ENCODE data around the gene ENO1. TPM values are rescaled to one million over a fixed set of nuclear protein-coding genes. Genes with fewer than 3 reads are reported as not detected.
"Not testable (repeated sequence)": the region's sequence is repeated elsewhere in the genome, so short reads cannot be mapped to it uniquely, and the experiment has no call there.

Gene ENO1
- total RNA-seq, 1 donor from 2014 or later: 124 TPM

DNA sequence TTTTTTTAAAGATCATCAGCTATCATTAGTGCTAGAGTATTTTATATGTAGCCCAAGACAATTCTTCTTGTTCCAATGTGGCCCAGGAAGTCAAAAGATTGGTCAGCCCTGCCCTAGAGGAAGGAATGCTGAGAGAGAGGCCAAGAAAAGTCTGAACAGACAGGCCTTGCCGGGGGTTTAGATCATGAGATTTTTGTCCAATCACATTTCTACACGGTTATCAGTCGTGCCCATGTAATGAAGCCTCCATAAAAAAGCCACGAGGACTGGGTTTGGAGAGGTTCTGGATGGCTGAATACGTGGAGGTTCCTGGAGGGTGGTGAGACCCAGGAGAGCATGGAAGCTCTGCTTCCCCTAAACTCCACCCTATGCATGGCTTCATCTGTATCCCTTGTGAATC is 24.3 kb upstream of the ENO1 start:
- Histone ChIP-seq H3K4me1 (peaks cover 9% of the 10 kb centered on the region), H3K36me3 (no peaks in the 10 kb centered on the region), H3K27me3 (ENCODE audit: low read depth) (no peaks in the 10 kb centered on the region), H3K9me3 (replicated peaks) (no peaks in the 10 kb centered on the region), H3K4me3 (no peak overlapping the region), H3K27ac (replicated peaks) (no peak overlapping the region)
- TF ChIP-seq, protein P1, sequence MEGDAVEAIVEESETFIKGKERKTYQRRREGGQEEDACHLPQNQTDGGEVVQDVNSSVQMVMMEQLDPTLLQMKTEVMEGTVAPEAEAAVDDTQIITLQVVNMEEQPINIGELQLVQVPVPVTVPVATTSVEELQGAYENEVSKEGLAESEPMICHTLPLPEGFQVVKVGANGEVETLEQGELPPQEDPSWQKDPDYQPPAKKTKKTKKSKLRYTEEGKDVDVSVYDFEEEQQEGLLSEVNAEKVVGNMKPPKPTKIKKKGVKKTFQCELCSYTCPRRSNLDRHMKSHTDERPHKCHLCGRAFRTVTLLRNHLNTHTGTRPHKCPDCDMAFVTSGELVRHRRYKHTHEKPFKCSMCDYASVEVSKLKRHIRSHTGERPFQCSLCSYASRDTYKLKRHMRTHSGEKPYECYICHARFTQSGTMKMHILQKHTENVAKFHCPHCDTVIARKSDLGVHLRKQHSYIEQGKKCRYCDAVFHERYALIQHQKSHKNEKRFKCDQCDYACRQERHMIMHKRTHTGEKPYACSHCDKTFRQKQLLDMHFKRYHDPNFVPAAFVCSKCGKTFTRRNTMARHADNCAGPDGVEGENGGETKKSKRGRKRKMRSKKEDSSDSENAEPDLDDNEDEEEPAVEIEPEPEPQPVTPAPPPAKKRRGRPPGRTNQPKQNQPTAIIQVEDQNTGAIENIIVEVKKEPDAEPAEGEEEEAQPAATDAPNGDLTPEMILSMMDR (IDR thresholded peaks at IDR 0.05; ENCODE audit: borderline replicate concordance): no peak
- intact Hi-C loops (cut with micrococcal nuclease): no loop called here
- no peak for DNase-seq

DNA sequence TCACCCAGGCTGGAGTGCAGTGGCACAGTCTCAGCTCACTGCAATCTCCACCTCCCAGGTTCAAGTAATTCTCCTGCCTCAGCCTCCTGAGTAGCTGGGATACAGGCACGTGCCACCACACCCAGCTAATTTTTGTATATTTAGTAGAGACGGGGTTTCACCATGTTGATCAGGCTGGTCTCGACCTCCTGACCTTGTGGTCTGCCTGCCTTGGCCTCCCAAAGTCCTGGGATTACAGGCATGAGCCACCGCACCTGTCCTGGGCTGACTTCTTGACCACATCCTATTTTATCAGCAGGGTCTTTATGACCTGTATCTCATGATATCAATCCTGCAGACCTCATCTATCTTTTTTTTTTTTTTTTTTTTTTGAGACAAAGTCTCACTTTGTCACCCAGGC is 22.2 kb upstream of the ENO1 start:
- H3K4me1 ChIP-seq; H3K36me3 ChIP-seq; H3K27ac ChIP-seq (replicated peaks); DNase-seq; intact Hi-C loops (cut with micrococcal nuclease); H3K9me3 ChIP-seq (replicated peaks); H3K27me3 ChIP-seq (ENCODE audit: low read depth); H3K4me3 ChIP-seq: not testable (repeated sequence)

DNA sequence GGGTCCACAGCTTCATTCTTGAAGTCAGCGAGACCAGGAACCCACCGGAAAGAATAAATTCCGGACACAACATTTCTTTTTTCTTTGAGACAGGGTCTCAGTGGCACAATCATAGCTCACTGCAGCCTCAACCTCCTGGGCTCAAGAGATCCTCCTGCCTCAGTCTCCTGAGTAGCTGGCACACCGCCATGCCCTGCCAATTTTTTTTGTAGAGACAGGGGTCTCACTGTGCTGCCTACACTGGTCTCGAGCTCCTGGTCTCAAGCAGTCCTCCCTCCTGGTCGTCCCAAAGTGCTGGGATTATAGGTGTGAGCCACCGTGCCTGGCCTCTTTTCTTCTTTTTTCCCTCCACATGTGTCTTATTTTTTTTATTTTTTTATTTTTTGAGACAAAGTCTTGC is 20.6 kb upstream of the ENO1 start:
- intact Hi-C loops (cut with micrococcal nuclease): no loop called here
- no peak overlapping the region for H3K4me3 ChIP-seq
- DNase-seq: no peak
- TF ChIP-seq, protein P1 (IDR thresholded peaks at IDR 0.05; ENCODE audit: borderline replicate concordance): no peak
- peaks cover 7% of the 10 kb centered on the region for H3K4me1 ChIP-seq
- H3K27me3 ChIP-seq (ENCODE audit: low read depth): no peaks in the 10 kb centered on the region
- no peak overlapping the region for H3K27ac ChIP-seq (replicated peaks)
- H3K36me3 ChIP-seq: no peaks in the 10 kb centered on the region
- H3K9me3 ChIP-seq (replicated peaks): no peaks in the 10 kb centered on the region

DNA sequence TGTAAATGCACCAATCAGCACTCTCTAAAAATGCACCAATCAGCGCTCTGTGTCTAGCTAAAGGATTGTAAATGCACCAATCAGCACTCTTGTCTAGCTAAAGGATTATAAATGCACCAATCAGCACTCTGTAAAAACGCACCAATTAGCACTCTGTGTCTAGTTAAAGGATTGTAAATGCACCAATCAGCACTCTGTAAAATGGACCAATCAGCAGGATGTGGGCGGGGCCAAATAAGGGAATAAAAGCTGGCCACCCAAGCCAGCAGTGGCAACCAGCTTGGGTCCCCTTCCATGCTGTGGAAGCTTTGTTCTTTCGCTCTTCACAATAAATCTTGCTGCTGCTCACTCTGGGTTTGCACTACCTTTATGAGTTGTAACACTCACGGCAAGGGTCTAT is 19.9 kb upstream of the ENO1 start:
- H3K4me3 ChIP-seq; DNase-seq; H3K27ac ChIP-seq (replicated peaks); H3K4me1 ChIP-seq; intact Hi-C loops (cut with micrococcal nuclease); H3K36me3 ChIP-seq; H3K27me3 ChIP-seq (ENCODE audit: low read depth); H3K9me3 ChIP-seq (replicated peaks): not testable (repeated sequence)

DNA sequence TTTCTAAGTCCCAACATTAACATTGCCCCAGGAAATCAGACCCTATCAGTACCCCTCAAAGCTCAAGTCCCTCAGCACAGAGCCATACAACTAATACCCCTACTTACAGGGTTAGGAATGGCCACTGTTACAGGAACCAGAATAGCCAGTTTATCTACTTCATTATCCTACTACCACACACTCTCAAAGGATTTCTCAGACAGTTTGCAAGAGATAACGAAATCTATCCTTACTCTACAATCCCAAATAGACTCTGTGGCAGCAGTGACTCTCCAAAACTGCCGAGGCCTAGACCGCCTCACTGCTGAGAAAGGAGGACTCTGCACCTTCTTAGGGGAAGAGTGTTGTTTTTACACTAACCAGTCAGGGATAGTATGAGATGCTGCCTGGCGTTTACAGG is 19.0 kb upstream of the ENO1 start:
- H3K27me3 ChIP-seq (ENCODE audit: low read depth); H3K4me1 ChIP-seq; DNase-seq; H3K9me3 ChIP-seq (replicated peaks); H3K4me3 ChIP-seq; intact Hi-C loops (cut with micrococcal nuclease); H3K36me3 ChIP-seq; H3K27ac ChIP-seq (replicated peaks): not testable (repeated sequence)

DNA sequence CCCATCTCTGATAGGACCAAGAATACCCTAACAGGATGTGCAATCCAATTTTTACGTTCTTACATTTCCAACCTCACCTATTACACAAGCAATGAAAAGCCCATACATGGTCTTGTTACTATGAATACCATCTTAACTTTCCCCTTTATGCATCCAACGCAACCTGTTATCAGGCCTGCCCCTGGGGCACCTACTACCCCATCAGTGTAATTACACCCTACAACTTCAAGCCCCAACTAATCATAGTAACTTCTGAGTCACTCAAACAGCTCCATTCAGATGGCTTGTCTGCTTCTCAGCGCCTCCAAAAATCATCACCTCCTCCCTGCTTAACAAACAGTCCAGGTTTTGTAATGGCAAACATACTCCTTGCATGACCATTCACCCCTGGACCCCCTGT is 18.3 kb upstream of the ENO1 start:
- H3K36me3 ChIP-seq; H3K27ac ChIP-seq (replicated peaks); DNase-seq; H3K4me3 ChIP-seq; H3K4me1 ChIP-seq; intact Hi-C loops (cut with micrococcal nuclease); H3K27me3 ChIP-seq (ENCODE audit: low read depth); H3K9me3 ChIP-seq (replicated peaks): not testable (repeated sequence)

DNA sequence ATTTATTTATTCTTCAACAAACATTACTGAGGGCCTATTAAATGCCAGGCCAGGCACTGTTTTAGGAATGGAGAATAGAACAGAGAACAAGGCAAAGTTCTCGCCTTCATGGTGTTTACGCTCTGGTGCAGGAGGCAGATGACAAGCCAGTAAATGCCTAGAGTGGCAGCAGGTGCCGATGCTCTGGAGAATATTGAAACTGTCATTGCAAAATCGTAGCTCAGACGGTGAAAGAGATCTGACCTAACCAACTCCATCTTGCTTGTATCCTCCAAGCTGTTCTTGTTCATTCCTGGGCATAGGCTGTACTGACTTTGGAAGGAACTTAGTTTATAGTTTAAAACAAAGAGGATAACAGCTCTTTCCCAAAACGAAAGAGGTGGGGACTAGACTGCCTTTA is 13.5 kb upstream of the ENO1 start:
- no peaks in the 10 kb centered on the region for H3K36me3 ChIP-seq
- TF ChIP-seq, protein P1 (IDR thresholded peaks at IDR 0.05; ENCODE audit: borderline replicate concordance): no peak
- H3K4me1 ChIP-seq: peaks cover 16% of the 10 kb centered on the region
- no peak for DNase-seq
- H3K4me3 ChIP-seq: no peak overlapping the region
- H3K9me3 ChIP-seq (replicated peaks): no peaks in the 10 kb centered on the region
- H3K27ac ChIP-seq (replicated peaks): no peak overlapping the region
- intact Hi-C loops (cut with micrococcal nuclease): no loop called here
- no peaks in the 10 kb centered on the region for H3K27me3 ChIP-seq (ENCODE audit: low read depth)

DNA sequence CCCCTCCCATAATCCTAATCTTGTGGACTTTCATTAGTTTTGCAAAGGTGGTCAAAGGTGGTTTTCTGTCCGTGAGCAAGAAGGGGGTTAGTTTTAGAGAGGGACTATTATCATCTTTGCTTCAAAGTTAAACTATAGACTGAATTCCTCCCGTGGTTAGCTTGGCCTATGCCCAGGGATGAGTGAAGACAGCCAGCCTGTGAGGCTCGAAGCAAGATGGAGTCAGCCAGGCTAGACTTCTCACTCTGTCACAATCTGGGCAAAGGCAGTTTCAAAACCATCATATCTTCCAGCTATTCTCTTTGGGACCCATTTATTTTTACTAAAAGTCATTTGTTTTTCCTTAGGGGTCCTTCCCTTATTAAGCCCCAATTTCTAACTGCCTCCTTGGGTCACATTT is 12.9 kb upstream of the ENO1 start:
- Histone ChIP-seq H3K4me1 (peaks cover 16% of the 10 kb centered on the region), H3K36me3 (no peaks in the 10 kb centered on the region), H3K4me3 (no peak overlapping the region), H3K27ac (replicated peaks) (no peak overlapping the region), H3K9me3 (replicated peaks) (no peaks in the 10 kb centered on the region), H3K27me3 (ENCODE audit: low read depth) (no peaks in the 10 kb centered on the region)
- intact Hi-C loops (cut with micrococcal nuclease): no loop called here
- TF ChIP-seq, protein P1 (IDR thresholded peaks at IDR 0.05; ENCODE audit: borderline replicate concordance): no peak
- DNase-seq: no peak
